ENCODE measurements around the gene AIFM2.

The AIFM2 gene

GRCh38 chr10:70064486-70064885 is 68.1 kb downstream of the AIFM2 start:
- Histone ChIP-seq H3K4me3 (ENCODE audit: low read length) (no peak overlapping the region), H3K4me2 (ENCODE audit: low read length) (no peak overlapping the region), H3K9ac (ENCODE audit: low read depth, low read length) (no peak overlapping the region), H3K36me3 (ENCODE audit: insufficient read depth, low read length) (no peaks in the 10 kb centered on the region), H3K4me1 (ENCODE audit: control insufficient read depth, insufficient read depth, low read length) (no peaks in the 10 kb centered on the region), H3K27me3 (ENCODE audit: control insufficient read depth, insufficient read depth, low read length) (no peaks in the 10 kb centered on the region), H3K9me3 (replicated peaks; ENCODE audit: low read length) (no peaks in the 10 kb centered on the region)

- H3K9me3 ChIP-seq (replicated peaks; ENCODE audit: low read length) = no peaks in the 10 kb centered on the region
- H3K27me3 ChIP-seq (ENCODE audit: control insufficient read depth, insufficient read depth, low read length) = no peaks in the 10 kb centered on the region
- H3K36me3 ChIP-seq (ENCODE audit: insufficient read depth, low read length) = no peaks in the 10 kb centered on the region
- no peak overlapping the region for H3K4me3 ChIP-seq (ENCODE audit: low read length)
- no peaks in the 10 kb centered on the region for H3K4me1 ChIP-seq (ENCODE audit: control insufficient read depth, insufficient read depth, low read length)
- H3K9ac ChIP-seq (ENCODE audit: low read depth, low read length) = no peak overlapping the region
- no peak overlapping the region for H3K4me2 ChIP-seq (ENCODE audit: low read length)
Measured at GRCh38 chr10:70063418-70064098, 69.1 kb downstream of the AIFM2 start.

All from skeletal muscle satellite cell (primary cell).